Transverse colon (tissue), 4 donors: Measurements from ENCODE around the gene KIAA1217. TPM values are rescaled to one million over a fixed set of nuclear protein-coding genes. Genes with fewer than 3 reads are reported as not detected.

Experiments
- DNase-seq: peaks from one replicate; pipeline ENCODE4 v3.0.0-alpha.2; 2019
- H3K27ac ChIP-seq, 4 donors: fragments of 200-600 bp; sonication (generic); 2 replicates each; pipeline ENCODE4 v1.5.1; 2016 to 2018; ENCODE audit warnings: inconsistent platforms in 4 of 4
- H3K27me3 ChIP-seq: fragments of 200-600 bp; sonication (generic); 2 replicates; pipeline ENCODE4 v1.5.1; 2017; ENCODE audit warnings: inconsistent platforms
- H3K36me3 ChIP-seq, 4 donors: fragments of 200-600 bp; sonication (generic); 2 replicates each; pipeline ENCODE4 v1.5.1; 2017 to 2019; ENCODE audit warnings: inconsistent platforms in 4 of 4
- H3K4me1 ChIP-seq, 4 donors: fragments of 200-600 bp; sonication (generic); 2 replicates each; pipeline ENCODE4 v1.5.1; 2017 to 2020; ENCODE audit warnings: inconsistent platforms in 4 of 4
- H3K4me3 ChIP-seq, 4 donors: fragments of 200-600 bp; sonication (generic); 1 replicate in 1 of 4; 2 replicates in 3 of 4; pipeline versions ENCODE4 v1.5.1 to v1.6.1; 2017 to 2019; ENCODE audit warnings: inconsistent platforms in 4 of 4
- H3K9me3 ChIP-seq, 2 donors: fragments of 200-600 bp; sonication (generic); 2 replicates each; pipeline ENCODE4 v1.5.1; 2017 to 2019; ENCODE audit warnings: inconsistent platforms in 2 of 2
- EP300 ChIP-seq: sonication (generic); formaldehyde crosslinking; IDR thresholded peaks from one replicate; pipeline ENCODE4 v1.6.1; 2017; ENCODE audit warnings: antibody characterized with exemption, low read depth
- POLR2A ChIP-seq: fragments of 450-650 bp; IDR thresholded peaks from one replicate; pipeline ENCODE4 v1.6.1; 2016; ENCODE audit warnings: antibody characterized with exemption, mild to moderate bottlenecking, moderate library complexity
- POLR2AphosphoS5 ChIP-seq, 3 donors: sonication (generic); formaldehyde crosslinking; IDR thresholded peaks; one replicate each; pipeline ENCODE4 v1.6.1; 2016; ENCODE audit warnings: antibody characterized with exemption in 3 of 3
- WGBS, 2 donors: methylation state at CpG; one replicate each; pipeline ENCODE4 v1.1.5; 2018; ENCODE audit warnings: low coverage in 1 of 2; 5-methylcytosine and 5-hydroxymethylcytosine counted together
- in situ Hi-C, 4 donors: fragments of 200-750 bp; cut with MboI; loops; one replicate each; pipeline versions ENCODE4 v1.15.0 to v1.15.1; 2017; ENCODE audit warnings: low sequenced_read_pairs in 3 of 4, low pct_ligation_motif_present in 1 of 4, low pct_unique_long_range_greater_than_20kb in 1 of 4
- intact Hi-C: fragments of 100-400 bp; cut with DNase I; formaldehyde crosslinking; loops from one replicate; pipeline ENCODE4 v1.15.1; 2023; ENCODE audit warnings: low total_unique reads
- total RNA-seq, 4 donors: library from RNA; depleted of rRNA; stranded (reverse); fragments of >200 nt; gene quantifications; one replicate each; pipeline ENCODE4 v1.1.0, GENCODE V29; 2016
- TF ChIP-seq, protein P1 (sequence below), 5 experiments: fragments of 200-600 bp in 3 of 5; fragments of 450-650 bp in 2 of 5; sonication (generic) in 3 of 5; IDR thresholded peaks; 1 replicate in 2 of 5; 2 replicates in 3 of 5; pipeline ENCODE4 v1.5.1; 2016 to 2017; ENCODE audit warnings: antibody characterized with exemption in 5 of 5, inconsistent platforms in 3 of 5, mild to moderate bottlenecking in 2 of 5, moderate library complexity in 1 of 5

KIAA1217 gene
- total RNA-seq, 4 donors from 2014 or later, result 56.5 to 175 (median 72.0) TPM

DNA sequence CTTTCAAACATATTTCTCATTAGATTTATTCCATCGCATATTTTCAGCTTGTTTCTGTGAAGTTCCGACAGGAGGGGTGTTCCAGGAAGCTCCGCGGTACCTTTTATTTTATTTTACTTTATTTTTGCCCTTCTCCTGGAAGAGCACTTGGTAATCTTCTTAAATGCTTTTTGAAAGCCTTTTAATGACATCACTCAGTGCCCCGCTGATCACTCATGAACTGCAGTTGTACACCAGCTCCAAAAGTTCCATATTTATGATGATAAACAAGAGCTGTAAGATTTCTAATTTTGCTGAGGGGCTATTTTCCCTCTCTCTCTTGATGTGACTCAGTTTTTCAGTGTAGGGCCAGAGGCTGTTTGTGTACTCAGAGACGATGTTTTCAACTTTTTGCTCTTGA is 144.4 kb downstream of the KIAA1217 start:
- 92% methylated on average over 6 of the region's 6 CpGs for WGBS, 2 donors
- DNase-seq, result no peak
- Histone ChIP-seq H3K4me1 (peaks cover 0 to 7% (median 0%) of the 10 kb centered on the region in 4 donors), H3K27ac (peak overlapping the region in 1 of 4 donors; percentile 3), H3K36me3 (no peaks in the 10 kb centered on the region), H3K9me3 (no peaks in the 10 kb centered on the region), H3K27me3 (no peaks in the 10 kb centered on the region), H3K4me3 (no peak overlapping the region)
- TF ChIP-seq POLR2AphosphoS5 (IDR thresholded peaks at IDR 0.05) (no peak), POLR2A (no peak), EP300 (no peak)
- in situ Hi-C loops, result loop anchor here in 3 of 4 donors (10.0 to 25.0 kb wide), 2 partner anchors 359 to 366 kb away; no protein-coding TSS in a partner anchor
- intact Hi-C loops, result no loop called here

DNA sequence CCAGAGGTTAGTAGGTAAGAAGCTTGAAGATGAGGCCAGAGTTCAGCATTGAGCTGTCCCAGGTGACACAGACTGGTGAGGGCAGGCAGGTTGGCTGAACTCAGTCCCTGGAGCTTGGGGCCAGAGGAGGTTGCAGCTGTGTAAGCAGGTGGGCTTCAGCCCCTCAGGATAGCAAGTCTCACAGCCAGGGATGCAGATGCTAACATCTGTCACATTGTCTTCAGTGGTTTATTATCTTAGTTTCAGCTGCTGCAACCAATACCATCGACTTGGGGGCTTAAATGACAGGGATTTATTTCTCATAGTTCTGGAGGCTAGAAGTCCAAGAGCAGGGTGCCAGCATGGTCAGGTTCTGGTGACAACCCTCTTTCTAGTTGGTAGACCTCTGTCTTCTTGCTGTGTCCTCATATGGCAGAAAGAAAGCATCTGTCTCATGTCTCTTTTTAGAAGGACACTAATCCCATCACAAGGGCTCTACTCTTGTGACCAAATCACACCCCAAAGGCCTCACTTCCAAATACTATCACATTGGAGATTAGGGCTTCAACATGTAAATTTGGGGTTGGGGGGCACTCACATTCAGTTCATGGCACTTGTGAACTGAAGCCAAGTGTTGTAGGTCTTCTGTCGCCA is 146.2 kb downstream of the KIAA1217 start:
- in situ Hi-C loops, result loop anchor here in 3 of 4 donors (10.0 to 25.0 kb wide), 2 partner anchors 360 to 368 kb away; no protein-coding TSS in a partner anchor
- WGBS, 2 donors, result 66 to 80% methylated on average over 1 to 2 of the region's 2 CpGs

DNA sequence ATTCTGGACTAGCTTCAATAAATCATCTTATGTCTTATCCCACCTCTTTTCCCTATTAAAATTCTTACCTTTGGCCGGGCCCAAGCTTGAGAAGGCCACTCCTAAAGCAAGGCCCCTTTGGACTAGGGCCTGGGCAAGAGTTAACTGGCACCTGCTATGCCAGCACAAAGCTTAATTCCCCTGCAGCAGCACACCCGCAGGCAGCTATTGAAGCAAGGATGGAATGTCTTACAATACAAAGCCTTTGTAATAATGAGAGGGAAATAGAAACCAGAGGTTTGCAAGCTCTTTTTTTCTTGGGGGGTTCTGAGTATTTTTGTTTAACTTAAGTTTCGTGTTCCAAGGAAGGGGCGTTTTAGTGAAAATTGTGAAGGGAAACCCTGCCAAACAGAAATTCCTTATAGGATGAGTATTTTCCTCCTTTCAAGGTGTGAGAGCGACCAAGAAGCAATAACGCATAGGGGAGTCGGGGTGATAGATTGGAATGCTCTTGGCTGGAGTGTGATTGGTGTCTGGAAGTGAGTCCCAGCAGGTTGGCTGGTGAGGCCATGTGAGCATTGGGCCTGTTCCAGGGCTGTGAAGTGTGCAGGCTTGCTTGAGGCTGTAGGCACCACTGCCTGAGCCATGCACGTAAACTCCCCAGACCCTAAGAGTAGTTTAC is 148.5 kb downstream of the KIAA1217 start:
- Histone ChIP-seq H3K27me3 (no peaks in the 10 kb centered on the region), H3K4me1 (no peaks in the 10 kb centered on the region), H3K36me3 (no peaks in the 10 kb centered on the region), H3K27ac (no peak overlapping the region), H3K9me3 (no peaks in the 10 kb centered on the region), H3K4me3 (no peak overlapping the region)
- intact Hi-C loops, result no loop called here
- in situ Hi-C loops, result loop anchor here in 3 of 4 donors (10.0 to 25.0 kb wide), 2 partner anchors 363 to 370 kb away; no protein-coding TSS in a partner anchor
- DNase-seq, result no peak
- WGBS, 2 donors, result 81 to 83% methylated on average over 3 to 8 of the region's 8 CpGs
- no peak for TF ChIP-seq EP300
- TF ChIP-seq POLR2AphosphoS5 (IDR thresholded peaks at IDR 0.05), result no peak
- no peak for TF ChIP-seq POLR2A
- TF ChIP-seq, protein P1, sequence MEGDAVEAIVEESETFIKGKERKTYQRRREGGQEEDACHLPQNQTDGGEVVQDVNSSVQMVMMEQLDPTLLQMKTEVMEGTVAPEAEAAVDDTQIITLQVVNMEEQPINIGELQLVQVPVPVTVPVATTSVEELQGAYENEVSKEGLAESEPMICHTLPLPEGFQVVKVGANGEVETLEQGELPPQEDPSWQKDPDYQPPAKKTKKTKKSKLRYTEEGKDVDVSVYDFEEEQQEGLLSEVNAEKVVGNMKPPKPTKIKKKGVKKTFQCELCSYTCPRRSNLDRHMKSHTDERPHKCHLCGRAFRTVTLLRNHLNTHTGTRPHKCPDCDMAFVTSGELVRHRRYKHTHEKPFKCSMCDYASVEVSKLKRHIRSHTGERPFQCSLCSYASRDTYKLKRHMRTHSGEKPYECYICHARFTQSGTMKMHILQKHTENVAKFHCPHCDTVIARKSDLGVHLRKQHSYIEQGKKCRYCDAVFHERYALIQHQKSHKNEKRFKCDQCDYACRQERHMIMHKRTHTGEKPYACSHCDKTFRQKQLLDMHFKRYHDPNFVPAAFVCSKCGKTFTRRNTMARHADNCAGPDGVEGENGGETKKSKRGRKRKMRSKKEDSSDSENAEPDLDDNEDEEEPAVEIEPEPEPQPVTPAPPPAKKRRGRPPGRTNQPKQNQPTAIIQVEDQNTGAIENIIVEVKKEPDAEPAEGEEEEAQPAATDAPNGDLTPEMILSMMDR (IDR thresholded peaks at IDR 0.05), result no peak

More for the DNA sequence above, 146.2 kb downstream of the KIAA1217 start:
- DNase-seq, result no peak
- TF ChIP-seq POLR2AphosphoS5 (IDR thresholded peaks at IDR 0.05) (no peak), POLR2A (no peak), EP300 (no peak)
- TF ChIP-seq, protein P1 (IDR thresholded peaks at IDR 0.05), result no peak
- H3K4me1 ChIP-seq, result no peaks in the 10 kb centered on the region
- no peaks in the 10 kb centered on the region for H3K9me3 ChIP-seq
- intact Hi-C loops, result no loop called here
- H3K27me3 ChIP-seq, result no peaks in the 10 kb centered on the region
- no peak overlapping the region for H3K27ac ChIP-seq
- no peak overlapping the region for H3K4me3 ChIP-seq
- H3K36me3 ChIP-seq, result no peaks in the 10 kb centered on the region

GRCh38 chr10:24358022-24358421 is 149.1 kb downstream of the KIAA1217 start:
- H3K27ac ChIP-seq, result no peak overlapping the region
- intact Hi-C loops, result no loop called here
- in situ Hi-C loops, result loop anchor here in 3 of 4 donors (10.0 to 25.0 kb wide), 2 partner anchors 363 to 371 kb away; no protein-coding TSS in a partner anchor

More at GRCh38 chr10:24358022-24358421, 149.1 kb downstream of the KIAA1217 start:
- TF ChIP-seq, protein P1 (IDR thresholded peaks at IDR 0.05), result no peak
- no peak for TF ChIP-seq POLR2A
- no peak for TF ChIP-seq POLR2AphosphoS5 (IDR thresholded peaks at IDR 0.05)
- TF ChIP-seq EP300, result no peak
- no peak for DNase-seq
- H3K4me1 ChIP-seq, result no peaks in the 10 kb centered on the region
- no peak overlapping the region for H3K4me3 ChIP-seq
- WGBS, 2 donors, result 86% methylated on average over 3 to 4 of the region's 4 CpGs
- no peaks in the 10 kb centered on the region for H3K27me3 ChIP-seq
- H3K36me3 ChIP-seq, result no peaks in the 10 kb centered on the region
- H3K9me3 ChIP-seq, result no peaks in the 10 kb centered on the region
